HCT116 (cell line): Measurements from ENCODE around the gene RAB3GAP1. TPM values are rescaled to one million over a fixed set of nuclear protein-coding genes. Genes with fewer than 3 reads are reported as not detected.

Source experiments
- ATAC-seq: fragments of 200-7000 bp; cut with Tn5 transposase; 2 replicates; pipeline ENCODE4 v1.9.1; 2020; ENCODE audit warnings: mild to moderate bottlenecking, moderate library complexity
- BruUV-seq: library from RNA; stranded (reverse); fragments of 400-500 nt; replicated peaks from 2 replicates; lab custom pipeline; 2021; lab: Mats Ljungman, UMichigan
- CTCF ChIA-PET: fragments of 300-600 bp; sonication (Branson Sonifier 250); formaldehyde crosslinking; loops from one replicate; lab custom pipeline; 2021; ENCODE audit warnings: antibody characterized with exemption; lab: Charles Lee
- POLR2A ChIA-PET: fragments of 300-600, 350-600 bp; sonication (Branson Sonifier 250); formaldehyde crosslinking; loops from one replicate; lab custom pipeline; 2021; ENCODE audit warnings: antibody characterized with exemption; lab: Charles Lee
- RAD21 ChIA-PET, 2 experiments: fragments of 300-600 bp; sonication (Branson Sonifier 250); formaldehyde crosslinking; loops; one replicate each; lab custom pipeline; 2023; ENCODE audit warnings: low total read pairs in 2 of 2; ENCODE audit not compliant: uncharacterized antibody in 2 of 2, unreplicated experiment in 2 of 2, low non-redundant PET in 1 of 2; lab: Charles Lee
- DNase-seq: peaks from one replicate; pipeline ENCODE4 v3.0.0-alpha.2; 2010; ENCODE audit warnings: low read depth, low spot score
- H2AFZ ChIP-seq: fragments of 200-600 bp; shearing (Covaris generic), sonication (generic); 2 replicates; pipeline ENCODE4 v1.6.1; 2017; ENCODE audit warnings: low read depth, mixed run types, mixed read lengths, antibody characterized with exemption, low read length; ENCODE audit not compliant: poor library complexity, severe bottlenecking
- H3K27ac ChIP-seq: 2 replicates; pipeline ENCODE4 v1.5.1; 2012; ENCODE audit warnings: low read depth, low read length
- H3K27me3 ChIP-seq: fragments of 200-600 bp; sonication (generic); 2 replicates; pipeline ENCODE4 v1.6.1; 2016; ENCODE audit warnings: mixed run types, low read length, mixed read lengths; ENCODE audit not compliant: insufficient read depth
- H3K36me3 ChIP-seq, 2 experiments: fragments of 200-500 bp in 1 of 2; fragments of 200-600 bp in 1 of 2; sonication (Bioruptor generic) in 1 of 2; sonication (generic) in 1 of 2; 2 replicates each; pipeline versions ENCODE4 v1.5.1 to v1.6.1; 2014 to 2016; ENCODE audit warnings: low read length in 2 of 2, inconsistent platforms in 1 of 2, mixed read lengths in 1 of 2, mixed run types in 1 of 2; ENCODE audit not compliant: insufficient read depth in 2 of 2, control insufficient read depth in 1 of 2
- H3K4me1 ChIP-seq, 2 experiments: fragments of 200-600 bp in 1 of 2; sonication (generic) in 1 of 2; 2 replicates each; pipeline versions ENCODE4 v1.5.1 to v1.6.1; 2012 to 2017; ENCODE audit warnings: low read length in 2 of 2, inconsistent platforms in 1 of 2, mild to moderate bottlenecking in 1 of 2, mixed read lengths in 1 of 2, mixed run types in 1 of 2, moderate library complexity in 1 of 2; ENCODE audit not compliant: insufficient read depth in 2 of 2, control insufficient read depth in 1 of 2
- H3K4me2 ChIP-seq: fragments of 200-600 bp; sonication (generic); 2 replicates; pipeline ENCODE4 v1.6.1; 2017; ENCODE audit warnings: mixed run types, low read length, mixed read lengths
- H3K4me3 ChIP-seq, 2 experiments: fragments of 200-600 bp in 1 of 2; sonication (generic) in 1 of 2; replicated peaks in 1 of 2; 2 replicates each; pipeline ENCODE4 v1.5.1; 2011 to 2016; ENCODE audit warnings: low read length in 2 of 2, control low read depth in 1 of 2, low read depth in 1 of 2, mild to moderate bottlenecking in 1 of 2, mixed read lengths in 1 of 2, mixed run types in 1 of 2
- H3K79me2 ChIP-seq: fragments of 200-600 bp; sonication (generic); 2 replicates; pipeline ENCODE4 v1.6.1; 2017; ENCODE audit warnings: mild to moderate bottlenecking, mixed run types, low read length, moderate library complexity, mixed read lengths; ENCODE audit not compliant: insufficient read depth
- H3K9ac ChIP-seq: fragments of 200-600 bp; sonication (generic); 2 replicates; pipeline ENCODE4 v1.6.1; 2016; ENCODE audit warnings: low read length, mixed read lengths
- H3K9me2 ChIP-seq: fragments of 200-600 bp; sonication (generic), shearing (Covaris generic); 2 replicates; pipeline ENCODE4 v1.6.1; 2017; ENCODE audit warnings: mixed run types, mild to moderate bottlenecking, moderate library complexity; ENCODE audit not compliant: insufficient read depth
- H3K9me3 ChIP-seq, 2 experiments: fragments of 200-500 bp in 1 of 2; fragments of 200-600 bp in 1 of 2; sonication (Bioruptor generic) in 1 of 2; sonication (generic) in 1 of 2; 2 replicates each; pipeline ENCODE4 v1.6.1; 2014 to 2017; ENCODE audit warnings: low read length in 2 of 2, mixed read lengths in 2 of 2, inconsistent platforms in 1 of 2, low read depth in 1 of 2, mild to moderate bottlenecking in 1 of 2, mixed run types in 1 of 2, moderate library complexity in 1 of 2; ENCODE audit not compliant: control insufficient read depth in 1 of 2, insufficient read depth in 1 of 2
- H4K20me1 ChIP-seq: fragments of 200-600 bp; sonication (generic), shearing (Covaris generic); 2 replicates; pipeline ENCODE4 v1.6.1; 2017; ENCODE audit warnings: mixed run types, mild to moderate bottlenecking, moderate library complexity; ENCODE audit not compliant: insufficient read depth
- CBX3 ChIP-seq: IDR thresholded peaks from 2 replicates; pipeline ENCODE4 v1.6.1; 2012; ENCODE audit warnings: low read depth
- CTCF ChIP-seq, 3 experiments: fragments of 200-600 bp in 1 of 3; sonication (generic) in 1 of 3; IDR thresholded peaks in 2 of 3; conservative IDR thresholded peaks in 1 of 3; 2 replicates each; pipeline ENCODE4 v1.5.1; 2012 to 2017; ENCODE audit warnings: low read depth in 2 of 3, low read length in 2 of 3, antibody characterized with exemption in 1 of 3, borderline replicate concordance in 1 of 3, control low read depth in 1 of 3, mild to moderate bottlenecking in 1 of 3, mixed read lengths in 1 of 3, mixed run types in 1 of 3, moderate library complexity in 1 of 3; ENCODE audit not compliant: insufficient read depth in 1 of 3
- EZH2 ChIP-seq: fragments of 200-600 bp; sonication (generic); IDR thresholded peaks from 2 replicates; pipeline ENCODE4 v1.6.1; 2017; ENCODE audit warnings: antibody characterized with exemption, mixed run types
- MAX ChIP-seq: IDR thresholded peaks from 2 replicates; pipeline ENCODE4 v1.6.1; 2012
- RAD21 ChIP-seq: IDR thresholded peaks from 2 replicates; pipeline ENCODE4 v1.6.1; 2012; ENCODE audit warnings: low read depth, mild to moderate bottlenecking
- SP1 ChIP-seq: IDR thresholded peaks from 2 replicates; pipeline ENCODE4 v1.6.1; 2012; ENCODE audit warnings: low read depth
- SRF ChIP-seq: IDR thresholded peaks from 2 replicates; pipeline ENCODE4 v1.6.1; 2012; ENCODE audit warnings: low read depth
- YY1 ChIP-seq: IDR thresholded peaks from 2 replicates; pipeline ENCODE4 v1.6.1; 2011; ENCODE audit warnings: low read length, low read depth, moderate library complexity, mild to moderate bottlenecking; ENCODE audit not compliant: insufficient replicate concordance; ENCODE audit errors: extremely low read depth
- ZBTB33 ChIP-seq: IDR thresholded peaks from 2 replicates; pipeline ENCODE4 v1.6.1; 2011; ENCODE audit warnings: mild to moderate bottlenecking, low read length, moderate library complexity; ENCODE audit not compliant: insufficient replicate concordance; ENCODE audit errors: extremely low read depth
- ZFX ChIP-seq: fragments of 450-650 bp; IDR thresholded peaks from 2 replicates; pipeline ENCODE4 v1.6.1; 2017
- intact Hi-C: fragments of 100-400 bp; cut with micrococcal nuclease; formaldehyde crosslinking; loops from 2 replicates; pipeline ENCODE4 v1.10.0; 2022
- total RNA-seq: library from RNA; stranded (reverse); gene quantifications from one replicate; pipeline ENCODE4 v1.2.1, GENCODE V29; 2021; ENCODE audit not compliant: unreplicated experiment

The RAB3GAP1 gene
- total RNA-seq, 1 experiment from 2014 or later = 38.5 TPM

- Histone ChIP-seq H3K4me1 (no peaks in the 10 kb centered on the region), H3K4me2 (no peak overlapping the region), H3K9ac (no peak overlapping the region), H3K79me2 (no peaks in the 10 kb centered on the region), H3K36me3 (no peaks in the 10 kb centered on the region), H3K27ac (no peak overlapping the region), H3K4me3 (no peak overlapping the region), H2AFZ (no peak overlapping the region), H3K9me3 (no peaks in the 10 kb centered on the region), H3K9me2 (no peaks in the 10 kb centered on the region), H3K27me3 (no peaks in the 10 kb centered on the region), H4K20me1 (no peaks in the 10 kb centered on the region)
- ATAC-seq (no peak), DNase-seq (no peak)
- intact Hi-C loops = no loop called here
- TF ChIP-seq EZH2 = no peak
- no peak for TF ChIP-seq YY1
- no peak for TF ChIP-seq CTCF (IDR thresholded peaks at IDR 0.05 in 2 of 3, conservative IDR thresholded peaks at IDR 0.05 in 1 of 3; ENCODE audit: borderline replicate concordance in 1 of 3, insufficient read depth in 1 of 3, low read depth in 2 of 3, low read length in 2 of 3)
- TF ChIP-seq CBX3 = no peak
- no peak for TF ChIP-seq SP1
- TF ChIP-seq ZBTB33 = no peak
- no peak for TF ChIP-seq ZFX
- TF ChIP-seq SRF = no peak
- TF ChIP-seq MAX = no peak
- TF ChIP-seq RAD21 = no peak
- RAD21 ChIA-PET = no interaction called here
- CTCF ChIA-PET = no interaction called here
- BruUV-seq = no TSS peak
- POLR2A ChIA-PET = no interaction called here
Measured at GRCh38 chr2:135099802-135100483, 47.9 kb downstream of the RAB3GAP1 start.
